Activated CD4-positive, alpha-beta T cell treated with anti-CD3 and anti-CD28 coated beads, Interleukin-2, amount 10 ng/mL, durations not matched to agents 24 days and 14 days (primary cell): Measurements from ENCODE around the gene MRGPRG. TPM values are rescaled to one million over a fixed set of nuclear protein-coding genes. Genes with fewer than 3 reads are reported as not detected.
"Not testable (repeated sequence)": the region's sequence is repeated elsewhere in the genome, so short reads cannot be mapped to it uniquely, and the experiment has no call there.

Experiments
- DNase-seq: peaks from one replicate; pipeline ENCODE4 v3.0.0; 2022
- H3K27ac Mint-ChIP-seq: one replicate; pipeline ENCODE4 v1.8.0; 2022; ENCODE audit warnings: mild to moderate bottlenecking, mixed read lengths
- H3K27me3 Mint-ChIP-seq: one replicate; pipeline ENCODE4 v1.8.0; 2022; ENCODE audit warnings: mixed read lengths
- H3K36me3 Mint-ChIP-seq: one replicate; pipeline ENCODE4 v1.8.0; 2022; ENCODE audit warnings: low read depth, mild to moderate bottlenecking, mixed read lengths
- H3K4me1 Mint-ChIP-seq: one replicate; pipeline ENCODE4 v1.8.0; 2021; ENCODE audit warnings: mixed read lengths
- H3K4me3 Mint-ChIP-seq: one replicate; pipeline ENCODE4 v1.8.0; 2022; ENCODE audit warnings: mild to moderate bottlenecking, moderate library complexity, mixed read lengths
- H3K9me3 Mint-ChIP-seq: one replicate; pipeline ENCODE4 v1.8.0; 2021; ENCODE audit warnings: mixed read lengths
- intact Hi-C: fragments of 100-400 bp; cut with micrococcal nuclease; formaldehyde crosslinking; loops from one replicate; pipeline ENCODE4 v1.15.1; 2023
- total RNA-seq: library from RNA; stranded (reverse); gene quantifications from 2 replicates; pipeline ENCODE4 v1.2.3, GENCODE V29; 2022

Gene MRGPRG
- total RNA-seq, 1 donor from 2014 or later, result not detected

DNA sequence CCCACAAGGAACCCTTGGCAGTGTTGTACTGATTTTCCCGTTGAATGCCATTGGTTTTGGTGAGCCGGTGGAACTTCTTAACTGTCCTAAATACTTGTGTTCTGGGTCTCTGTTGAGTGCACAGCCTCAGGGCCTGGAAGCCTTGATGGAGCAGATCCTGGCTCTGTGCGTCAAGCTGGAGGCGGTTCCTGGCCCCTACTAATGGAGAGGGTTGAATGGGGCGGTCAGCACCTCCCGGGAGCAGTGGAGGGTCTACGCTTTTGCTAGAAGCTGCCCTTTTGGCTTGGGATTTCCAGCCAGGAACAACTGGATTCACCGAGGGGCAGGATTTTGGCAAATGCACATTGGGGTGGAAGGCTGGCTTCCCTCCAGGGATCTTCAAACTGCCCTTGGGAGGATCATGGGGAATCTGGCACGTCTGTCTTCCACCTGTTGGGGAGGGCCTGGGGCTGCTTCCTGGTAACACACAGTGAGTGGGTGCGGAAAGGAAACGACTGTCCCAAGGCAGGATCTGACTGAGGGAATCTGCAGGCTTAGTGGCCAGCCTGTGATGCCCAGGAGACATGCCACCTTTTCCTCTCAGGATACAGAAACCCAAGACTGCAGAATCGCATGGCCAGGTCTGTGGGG, 46.6 kb downstream of the MRGPRG start:
- no peak overlapping the region for H3K27ac Mint-ChIP-seq
- H3K4me3 Mint-ChIP-seq, result no peak overlapping the region
- DNase-seq, result no peak
- H3K4me1 Mint-ChIP-seq, result peaks cover 8% of the 10 kb centered on the region
- peaks cover 10% of the 10 kb centered on the region for H3K9me3 Mint-ChIP-seq
- intact Hi-C loops, result no loop called here
- no peaks in the 10 kb centered on the region for H3K36me3 Mint-ChIP-seq
- peaks cover 28% of the 10 kb centered on the region for H3K27me3 Mint-ChIP-seq

DNA sequence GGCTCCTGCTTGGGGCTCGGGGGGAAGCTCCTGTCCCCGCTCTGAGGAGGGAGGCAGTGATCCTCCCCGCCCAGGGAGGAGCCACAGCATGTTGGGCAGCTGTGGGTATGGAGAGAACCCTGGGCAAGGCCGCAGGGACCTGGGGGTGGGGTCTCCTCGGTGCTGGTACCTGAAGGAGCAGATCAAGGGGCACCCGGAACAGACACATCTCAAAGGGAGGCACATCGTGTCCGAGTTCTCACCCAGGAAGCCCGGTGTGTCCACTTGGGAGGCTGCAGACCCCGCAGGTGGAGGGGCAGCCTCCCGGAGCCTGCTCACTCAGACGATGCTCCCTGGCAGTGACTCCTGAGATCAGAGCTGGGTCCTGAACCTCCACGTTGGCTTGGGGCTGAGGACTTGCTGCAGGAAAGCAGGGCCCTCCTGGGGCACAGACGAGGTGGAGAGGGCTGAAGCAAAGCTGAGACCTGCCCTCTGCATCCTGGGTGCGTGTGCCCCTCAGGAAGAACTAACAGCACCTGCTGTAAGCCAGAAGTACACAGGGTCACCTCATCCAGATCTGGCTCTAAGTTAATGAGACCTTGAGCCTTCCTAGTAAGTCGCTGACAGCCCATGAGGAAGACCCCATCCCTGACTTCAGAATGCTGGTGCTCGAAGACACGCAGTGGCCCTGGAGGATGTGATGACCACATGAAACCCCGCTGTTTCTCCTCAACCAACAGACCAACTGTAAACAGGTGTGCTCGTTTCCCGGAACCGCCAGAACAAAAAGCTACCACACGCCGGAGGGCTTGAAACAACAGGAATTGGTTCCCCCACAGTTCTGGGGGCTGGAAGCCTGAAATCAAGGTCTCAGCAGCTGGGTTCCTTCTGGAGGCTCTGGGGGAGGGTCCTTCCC, 47.6 kb downstream of the MRGPRG start:
- Mint-ChIP-seq H3K4me1 (peaks cover 8% of the 10 kb centered on the region), H3K9me3 (peaks cover 4% of the 10 kb centered on the region), H3K27me3 (peaks cover 26% of the 10 kb centered on the region), H3K27ac (no peak overlapping the region), H3K4me3 (no peak overlapping the region), H3K36me3 (no peaks in the 10 kb centered on the region)
- intact Hi-C loops, result no loop called here
- no peak for DNase-seq

DNA sequence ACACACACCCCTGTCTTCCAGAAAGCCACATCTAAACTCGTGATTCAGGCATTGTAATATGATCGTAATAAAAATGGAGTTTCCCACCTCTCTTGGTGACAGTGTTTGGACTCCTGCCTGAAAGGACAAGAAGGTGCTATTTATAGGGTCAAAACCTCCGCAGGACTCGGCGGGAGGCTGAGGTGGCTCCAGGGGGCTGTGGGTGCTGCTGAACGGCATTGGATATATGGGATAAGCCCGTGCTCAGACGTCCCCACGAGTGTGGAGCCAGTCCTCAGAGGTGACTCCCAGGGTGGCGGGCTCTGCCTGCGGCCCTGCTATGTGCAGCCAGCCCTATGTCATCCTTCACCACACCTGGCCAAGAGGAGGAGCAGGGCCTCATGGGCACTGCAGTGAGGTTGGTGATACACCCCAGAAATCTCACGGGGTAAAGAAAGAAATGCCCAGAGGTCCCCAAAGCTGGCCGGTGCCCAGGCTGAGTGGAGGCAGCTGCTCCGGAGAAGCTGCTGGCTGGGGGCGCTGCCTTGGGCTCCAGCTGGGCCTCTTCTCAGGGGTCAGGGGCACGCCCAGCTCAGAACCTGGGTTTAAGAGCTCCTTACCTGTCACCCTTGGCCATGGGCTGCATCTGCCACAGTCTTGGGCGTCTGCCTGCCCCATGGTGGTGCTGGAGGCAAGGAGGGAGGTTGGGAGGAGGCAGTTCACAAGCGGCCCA, 48.4 kb downstream of the MRGPRG start:
- intact Hi-C loops, result no loop called here
- H3K27me3 Mint-ChIP-seq, result peaks cover 30% of the 10 kb centered on the region
- H3K36me3 Mint-ChIP-seq, result no peaks in the 10 kb centered on the region
- H3K9me3 Mint-ChIP-seq, result no peaks in the 10 kb centered on the region
- no peak for DNase-seq
- peak overlapping the region; percentile 58 for H3K4me3 Mint-ChIP-seq
- H3K4me1 Mint-ChIP-seq, result peaks cover 12% of the 10 kb centered on the region
- H3K27ac Mint-ChIP-seq, result peak overlapping the region; percentile 26

DNA sequence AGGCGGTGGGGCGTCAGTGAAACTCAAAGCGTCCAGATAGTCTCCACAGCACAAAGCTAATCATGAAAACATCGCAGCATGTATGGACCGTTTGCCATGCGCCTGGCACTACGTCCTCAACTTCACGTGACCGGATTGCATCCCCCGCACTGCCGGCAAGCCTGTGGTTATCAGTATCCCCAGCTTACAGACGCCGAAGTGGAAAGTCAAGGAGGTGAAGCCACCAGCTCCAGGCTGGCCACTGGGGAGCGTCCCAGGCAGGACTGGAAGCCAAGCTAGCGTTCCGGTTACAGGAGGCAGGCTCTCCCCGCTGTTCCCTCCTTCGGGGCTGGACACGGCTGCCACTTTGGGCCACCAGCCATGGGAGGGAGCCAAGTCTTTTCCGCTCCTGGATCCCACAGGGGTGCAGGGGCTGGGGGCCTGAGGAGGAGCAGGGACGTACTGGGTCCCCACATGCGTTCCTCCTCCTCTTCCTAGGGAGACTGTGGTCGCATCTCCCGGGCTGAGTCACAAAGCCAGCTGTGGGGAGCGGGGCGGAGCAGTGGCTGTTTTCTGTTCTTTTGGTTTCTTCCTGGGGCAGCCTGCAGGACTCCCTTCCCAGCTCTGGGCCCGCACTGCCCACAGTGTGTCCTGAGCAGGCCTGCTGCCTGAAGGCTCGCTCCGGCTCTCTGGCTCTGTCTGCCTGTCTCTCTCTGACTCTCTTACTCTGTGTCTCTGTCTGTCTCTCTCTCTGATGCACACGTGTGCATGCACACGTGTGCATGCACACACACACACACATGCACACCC, 49.2 kb downstream of the MRGPRG start:
- intact Hi-C loops, result loop anchor here (5.0 kb wide), 1 partner anchor 112 kb away; the partner anchor contains the start of gene CARS1
- H3K27me3 Mint-ChIP-seq, result peaks cover 32% of the 10 kb centered on the region
- peak overlapping the region; percentile 26 for H3K27ac Mint-ChIP-seq
- H3K4me1 Mint-ChIP-seq, result peaks cover 12% of the 10 kb centered on the region
- H3K36me3 Mint-ChIP-seq, result no peaks in the 10 kb centered on the region
- no peaks in the 10 kb centered on the region for H3K9me3 Mint-ChIP-seq
- H3K4me3 Mint-ChIP-seq, result peak overlapping the region; percentile 58
- DNase-seq, result no peak

DNA sequence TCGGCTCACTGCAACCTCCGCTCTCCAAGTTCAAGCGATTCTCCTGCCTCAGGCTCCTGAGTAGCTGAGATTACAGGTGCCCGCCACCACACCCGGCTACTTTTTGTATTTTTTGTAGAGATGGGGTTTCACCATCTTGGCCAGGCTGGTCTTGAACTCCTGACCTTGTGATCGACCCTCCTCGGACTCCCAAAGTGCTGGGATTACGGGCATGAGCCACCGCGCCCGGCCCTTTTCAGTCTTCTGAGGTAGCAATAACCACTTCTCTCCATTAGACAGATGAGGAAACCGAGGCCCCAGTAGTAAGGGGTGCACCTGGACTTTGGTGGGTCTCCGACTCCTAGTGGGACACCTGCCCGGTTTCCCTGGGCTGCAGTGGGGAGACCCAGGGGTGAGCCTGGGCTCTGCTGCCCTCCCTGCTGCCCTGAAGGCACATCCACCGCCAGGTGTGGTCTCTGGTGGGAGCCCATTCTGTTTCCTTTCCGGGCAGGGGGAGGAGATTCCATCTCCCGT, 49.8 kb downstream of the MRGPRG start:
- not testable (repeated sequence) for H3K4me3 Mint-ChIP-seq
- intact Hi-C loops, result loop anchor here (5.0 kb wide), 1 partner anchor 111 kb away; the partner anchor contains the start of gene CARS1

More for the DNA sequence above, 49.8 kb downstream of the MRGPRG start:
- H3K27ac Mint-ChIP-seq, H3K9me3 Mint-ChIP-seq, H3K36me3 Mint-ChIP-seq, DNase-seq: not testable (repeated sequence)
- peaks cover 12% of the 10 kb centered on the region for H3K4me1 Mint-ChIP-seq
- H3K27me3 Mint-ChIP-seq, result peaks cover 35% of the 10 kb centered on the region

Other genes starting within 250 kb of the MRGPRG start
- gene NAP1L4, start 226.5 kb downstream of the MRGPRG start, total RNA-seq, result 263 and 272 TPM in 2 replicates
- gene CARS1, start 161.4 kb downstream of the MRGPRG start, total RNA-seq, result 56.5 and 63.1 TPM in 2 replicates
- gene OSBPL5, start 53.5 kb downstream of the MRGPRG start, total RNA-seq, result 2.3 and 3.4 TPM in 2 replicates
- not detected in 2 replicates for gene MRGPRE, start 13.6 kb upstream of the MRGPRG start, total RNA-seq
- gene ZNF195, start 160.3 kb upstream of the MRGPRG start, total RNA-seq, result 39.4 and 44.0 TPM in 2 replicates